WTC11 (cell line): ENCODE data around the gene SS18. TPM values are rescaled to one million over a fixed set of nuclear protein-coding genes. Genes with fewer than 3 reads are reported as not detected.

Experiments used
- ATAC-seq: fragments of 200-7000 bp; cut with Tn5 transposase; 2 replicates; pipeline ENCODE4 v1.10.0; 2021; ENCODE audit warnings: mild to moderate bottlenecking, moderate library complexity
- CTCF ChIA-PET: fragments of 300-600 bp; sonication (Branson Sonifier 250); formaldehyde crosslinking; loops from one replicate; lab custom pipeline; 2021; ENCODE audit warnings: antibody characterized with exemption; lab: Charles Lee
- POLR2A ChIA-PET: fragments of 350-600 bp; sonication (Branson Sonifier 250); formaldehyde crosslinking; loops from one replicate; lab custom pipeline; 2021; ENCODE audit warnings: antibody characterized with exemption; lab: Charles Lee
- DNase-seq: peaks from one replicate; pipeline ENCODE4 v3.0.0; 2021; ENCODE audit warnings: low spot score
- H3K27ac Mint-ChIP-seq: 2 replicates; pipeline ENCODE4 v1.8.0; 2021; ENCODE audit warnings: mixed read lengths
- H3K27me3 Mint-ChIP-seq: 2 replicates; pipeline ENCODE4 v1.8.0; 2021; ENCODE audit warnings: low read depth, mild to moderate bottlenecking, moderate library complexity, mixed read lengths
- H3K36me3 Mint-ChIP-seq: 2 replicates; pipeline ENCODE4 v1.8.0; 2021; ENCODE audit warnings: mixed read lengths
- H3K4me1 Mint-ChIP-seq: 2 replicates; pipeline ENCODE4 v1.8.0; 2022; ENCODE audit warnings: mixed read lengths
- H3K4me3 Mint-ChIP-seq: 2 replicates; pipeline ENCODE4 v1.8.0; 2021; ENCODE audit warnings: mild to moderate bottlenecking, moderate library complexity, mixed read lengths
- H3K9me3 Mint-ChIP-seq: 2 replicates; pipeline ENCODE4 v1.8.0; 2021; ENCODE audit warnings: mixed read lengths
- AR ChIP-seq: fragments of 250-450 bp; sonication (Bioruptor Pico); IDR thresholded peaks from 2 replicates; pipeline ENCODE4 v1.9.0; 2021; ENCODE audit warnings: mild to moderate bottlenecking
- ATF6 ChIP-seq: sonication (generic); formaldehyde crosslinking; IDR thresholded peaks from 2 replicates; pipeline ENCODE4 v1.8.1; 2023; ENCODE audit warnings: mild to moderate bottlenecking, missing genetic modification reagents
- CBFB ChIP-seq: sonication (generic); formaldehyde crosslinking; IDR thresholded peaks from 2 replicates; pipeline ENCODE4 v1.8.1; 2022; ENCODE audit warnings: mild to moderate bottlenecking, low read depth, missing genetic modification reagents
- E2F4 ChIP-seq: sonication (generic); formaldehyde crosslinking; IDR thresholded peaks from 2 replicates; pipeline ENCODE4 v1.8.1; 2022; ENCODE audit warnings: low read depth, mild to moderate bottlenecking, moderate library complexity, missing genetic modification reagents, borderline replicate concordance
- ETV6 ChIP-seq: sonication (generic); formaldehyde crosslinking; IDR thresholded peaks from 2 replicates; pipeline ENCODE4 v1.8.1; 2022; ENCODE audit warnings: mild to moderate bottlenecking, missing genetic modification reagents
- FOXP1 ChIP-seq: sonication (generic); formaldehyde crosslinking; IDR thresholded peaks from 2 replicates; pipeline ENCODE4 v1.8.0; 2022; ENCODE audit warnings: missing genetic modification reagents, mild to moderate bottlenecking, moderate library complexity, borderline replicate concordance
- KAT7 ChIP-seq: sonication (generic); formaldehyde crosslinking; IDR thresholded peaks from 2 replicates; pipeline ENCODE4 v1.8.1; 2023; ENCODE audit warnings: missing genetic modification reagents, mild to moderate bottlenecking, borderline replicate concordance
- MLX ChIP-seq: sonication (generic); formaldehyde crosslinking; IDR thresholded peaks from 2 replicates; pipeline ENCODE4 v1.8.1; 2023; ENCODE audit warnings: mild to moderate bottlenecking, missing genetic modification reagents, moderate library complexity
- RELA ChIP-seq: sonication (generic); formaldehyde crosslinking; IDR thresholded peaks from 2 replicates; pipeline ENCODE4 v1.8.1; 2022; ENCODE audit warnings: missing genetic modification reagents, mild to moderate bottlenecking, borderline replicate concordance
- RORB ChIP-seq: fragments of 250-450 bp; sonication (Bioruptor Pico); IDR thresholded peaks from 2 replicates; pipeline ENCODE4 v1.9.0; 2021; ENCODE audit warnings: mild to moderate bottlenecking
- SMAD4 ChIP-seq: sonication (generic); formaldehyde crosslinking; IDR thresholded peaks from 2 replicates; pipeline ENCODE4 v1.8.0; 2022; ENCODE audit warnings: mild to moderate bottlenecking, missing genetic modification reagents
- SOX15 ChIP-seq: fragments of 250-450 bp; sonication (Bioruptor Pico); IDR thresholded peaks from 2 replicates; pipeline ENCODE4 v1.9.0; 2021; ENCODE audit warnings: mild to moderate bottlenecking
- ZBTB21 ChIP-seq: sonication (generic); formaldehyde crosslinking; IDR thresholded peaks from 2 replicates; pipeline ENCODE4 v1.8.1; 2023; ENCODE audit warnings: mild to moderate bottlenecking, missing genetic modification reagents, borderline replicate concordance
- ZMAT4 ChIP-seq: fragments of 250-450 bp; sonication (Bioruptor Pico); IDR thresholded peaks from 2 replicates; pipeline ENCODE4 v1.9.0; 2021; ENCODE audit warnings: mild to moderate bottlenecking
- ZNF281 ChIP-seq: sonication (generic); formaldehyde crosslinking; IDR thresholded peaks from 2 replicates; pipeline ENCODE4 v1.8.0; 2023; ENCODE audit warnings: mild to moderate bottlenecking, missing genetic modification reagents
- total RNA-seq: library from RNA; stranded (reverse); gene quantifications from 3 replicates; pipeline ENCODE4 v1.2.3, GENCODE V29; 2021
- TF ChIP-seq, protein P1 (sequence below): sonication (generic); formaldehyde crosslinking; IDR thresholded peaks from 2 replicates; pipeline ENCODE4 v1.8.0; 2022; ENCODE audit warnings: mild to moderate bottlenecking, missing genetic modification reagents
- TF ChIP-seq, protein P2 (sequence below): fragments of 250-450 bp; sonication (Bioruptor Pico); IDR thresholded peaks from 2 replicates; pipeline ENCODE4 v1.8.0; 2021; ENCODE audit warnings: mild to moderate bottlenecking
- TF ChIP-seq, protein P3 (sequence below): sonication (generic); formaldehyde crosslinking; IDR thresholded peaks from 2 replicates; pipeline ENCODE4 v1.8.1; 2023; ENCODE audit warnings: mild to moderate bottlenecking, missing genetic modification reagents, moderate library complexity
- TF ChIP-seq, protein P4 (sequence below): sonication (generic); formaldehyde crosslinking; IDR thresholded peaks from 2 replicates; pipeline ENCODE4 v1.8.0; 2023; ENCODE audit warnings: missing genetic modification reagents, mild to moderate bottlenecking, borderline replicate concordance

SS18 gene
- total RNA-seq, 1 experiment from 2014 or later, result 73.0 TPM

GRCh38 chr18:25974630-25975077, 115.8 kb downstream of the SS18 start:
- no peak for DNase-seq
- Mint-ChIP-seq H3K9me3 (peaks cover 15% of the 10 kb centered on the region), H3K36me3 (peaks cover 6% of the 10 kb centered on the region), H3K4me3 (no peak overlapping the region), H3K27ac (no peak overlapping the region), H3K4me1 (peaks cover 6% of the 10 kb centered on the region; the same call in 1 of the 2 replicates), H3K27me3 (no peaks in the 10 kb centered on the region)
- POLR2A ChIA-PET, result no interaction called here
- no peak for ATAC-seq
- CTCF ChIA-PET, result no interaction called here
- TF ChIP-seq, protein P1, sequence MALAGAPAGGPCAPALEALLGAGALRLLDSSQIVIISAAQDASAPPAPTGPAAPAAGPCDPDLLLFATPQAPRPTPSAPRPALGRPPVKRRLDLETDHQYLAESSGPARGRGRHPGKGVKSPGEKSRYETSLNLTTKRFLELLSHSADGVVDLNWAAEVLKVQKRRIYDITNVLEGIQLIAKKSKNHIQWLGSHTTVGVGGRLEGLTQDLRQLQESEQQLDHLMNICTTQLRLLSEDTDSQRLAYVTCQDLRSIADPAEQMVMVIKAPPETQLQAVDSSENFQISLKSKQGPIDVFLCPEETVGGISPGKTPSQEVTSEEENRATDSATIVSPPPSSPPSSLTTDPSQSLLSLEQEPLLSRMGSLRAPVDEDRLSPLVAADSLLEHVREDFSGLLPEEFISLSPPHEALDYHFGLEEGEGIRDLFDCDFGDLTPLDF (CRISPR knock-in tag), result no peak
- no peak for TF ChIP-seq ETV6
- TF ChIP-seq ZMAT4 (CRISPR knock-in tag), result no peak
- TF ChIP-seq, protein P2, sequence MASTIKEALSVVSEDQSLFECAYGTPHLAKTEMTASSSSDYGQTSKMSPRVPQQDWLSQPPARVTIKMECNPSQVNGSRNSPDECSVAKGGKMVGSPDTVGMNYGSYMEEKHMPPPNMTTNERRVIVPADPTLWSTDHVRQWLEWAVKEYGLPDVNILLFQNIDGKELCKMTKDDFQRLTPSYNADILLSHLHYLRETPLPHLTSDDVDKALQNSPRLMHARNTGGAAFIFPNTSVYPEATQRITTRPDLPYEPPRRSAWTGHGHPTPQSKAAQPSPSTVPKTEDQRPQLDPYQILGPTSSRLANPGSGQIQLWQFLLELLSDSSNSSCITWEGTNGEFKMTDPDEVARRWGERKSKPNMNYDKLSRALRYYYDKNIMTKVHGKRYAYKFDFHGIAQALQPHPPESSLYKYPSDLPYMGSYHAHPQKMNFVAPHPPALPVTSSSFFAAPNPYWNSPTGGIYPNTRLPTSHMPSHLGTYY (CRISPR knock-in tag), result no peak
- no peak for TF ChIP-seq SMAD4
- no peak for TF ChIP-seq RELA (CRISPR knock-in tag)
- TF ChIP-seq AR (CRISPR knock-in tag), result no peak
- no peak for TF ChIP-seq ZBTB21 (CRISPR knock-in tag)
- TF ChIP-seq KAT7 (CRISPR knock-in tag), result no peak
- TF ChIP-seq CBFB (CRISPR knock-in tag), result no peak
- no peak for TF ChIP-seq RORB (CRISPR knock-in tag)
- TF ChIP-seq ZNF281, result no peak
- no peak for TF ChIP-seq ATF6
- TF ChIP-seq SOX15 (CRISPR knock-in tag), result no peak
- TF ChIP-seq, protein P3, sequence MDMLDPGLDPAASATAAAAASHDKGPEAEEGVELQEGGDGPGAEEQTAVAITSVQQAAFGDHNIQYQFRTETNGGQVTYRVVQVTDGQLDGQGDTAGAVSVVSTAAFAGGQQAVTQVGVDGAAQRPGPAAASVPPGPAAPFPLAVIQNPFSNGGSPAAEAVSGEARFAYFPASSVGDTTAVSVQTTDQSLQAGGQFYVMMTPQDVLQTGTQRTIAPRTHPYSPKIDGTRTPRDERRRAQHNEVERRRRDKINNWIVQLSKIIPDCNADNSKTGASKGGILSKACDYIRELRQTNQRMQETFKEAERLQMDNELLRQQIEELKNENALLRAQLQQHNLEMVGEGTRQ, result no peak
- TF ChIP-seq, protein P4, sequence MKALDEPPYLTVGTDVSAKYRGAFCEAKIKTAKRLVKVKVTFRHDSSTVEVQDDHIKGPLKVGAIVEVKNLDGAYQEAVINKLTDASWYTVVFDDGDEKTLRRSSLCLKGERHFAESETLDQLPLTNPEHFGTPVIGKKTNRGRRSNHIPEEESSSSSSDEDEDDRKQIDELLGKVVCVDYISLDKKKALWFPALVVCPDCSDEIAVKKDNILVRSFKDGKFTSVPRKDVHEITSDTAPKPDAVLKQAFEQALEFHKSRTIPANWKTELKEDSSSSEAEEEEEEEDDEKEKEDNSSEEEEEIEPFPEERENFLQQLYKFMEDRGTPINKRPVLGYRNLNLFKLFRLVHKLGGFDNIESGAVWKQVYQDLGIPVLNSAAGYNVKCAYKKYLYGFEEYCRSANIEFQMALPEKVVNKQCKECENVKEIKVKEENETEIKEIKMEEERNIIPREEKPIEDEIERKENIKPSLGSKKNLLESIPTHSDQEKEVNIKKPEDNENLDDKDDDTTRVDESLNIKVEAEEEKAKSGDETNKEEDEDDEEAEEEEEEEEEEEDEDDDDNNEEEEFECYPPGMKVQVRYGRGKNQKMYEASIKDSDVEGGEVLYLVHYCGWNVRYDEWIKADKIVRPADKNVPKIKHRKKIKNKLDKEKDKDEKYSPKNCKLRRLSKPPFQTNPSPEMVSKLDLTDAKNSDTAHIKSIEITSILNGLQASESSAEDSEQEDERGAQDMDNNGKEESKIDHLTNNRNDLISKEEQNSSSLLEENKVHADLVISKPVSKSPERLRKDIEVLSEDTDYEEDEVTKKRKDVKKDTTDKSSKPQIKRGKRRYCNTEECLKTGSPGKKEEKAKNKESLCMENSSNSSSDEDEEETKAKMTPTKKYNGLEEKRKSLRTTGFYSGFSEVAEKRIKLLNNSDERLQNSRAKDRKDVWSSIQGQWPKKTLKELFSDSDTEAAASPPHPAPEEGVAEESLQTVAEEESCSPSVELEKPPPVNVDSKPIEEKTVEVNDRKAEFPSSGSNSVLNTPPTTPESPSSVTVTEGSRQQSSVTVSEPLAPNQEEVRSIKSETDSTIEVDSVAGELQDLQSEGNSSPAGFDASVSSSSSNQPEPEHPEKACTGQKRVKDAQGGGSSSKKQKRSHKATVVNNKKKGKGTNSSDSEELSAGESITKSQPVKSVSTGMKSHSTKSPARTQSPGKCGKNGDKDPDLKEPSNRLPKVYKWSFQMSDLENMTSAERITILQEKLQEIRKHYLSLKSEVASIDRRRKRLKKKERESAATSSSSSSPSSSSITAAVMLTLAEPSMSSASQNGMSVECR, result no peak
- TF ChIP-seq E2F4 (CRISPR knock-in tag), result no peak
- TF ChIP-seq FOXP1 (CRISPR knock-in tag), result no peak
- no peak for TF ChIP-seq MLX (CRISPR knock-in tag)
